Measurements from ENCODE around the gene RFTN2. TPM values are rescaled to one million over a fixed set of nuclear protein-coding genes. Genes with fewer than 3 reads are reported as not detected.
A peak's percentile ranks its signal among the peaks of the same experiment; 100 is the strongest.

The RFTN2 gene
- total RNA-seq, 3 donors from 2014 or later = 2.3 to 21.1 (median 7.6) TPM

- DNase-seq (ENCODE audit: low spot score in 2 of 2) = no peak
- H3K36me3 ChIP-seq = no peaks in the 10 kb centered on the region
- intact Hi-C loops (cut with DNase I; ENCODE audit: low total_unique reads) = no loop called here
- no peaks in the 10 kb centered on the region for H3K27me3 ChIP-seq
- H3K9me3 ChIP-seq = no peaks in the 10 kb centered on the region
- no peaks in the 10 kb centered on the region for H3K4me1 ChIP-seq
- H3K27ac ChIP-seq = no peak overlapping the region
- TF ChIP-seq CTCF (IDR thresholded peaks at IDR 0.05) = no peak
- no peak for TF ChIP-seq POLR2AphosphoS5 (IDR thresholded peaks at IDR 0.05)
- no peak for TF ChIP-seq POLR2A (IDR thresholded peaks at IDR 0.05)
- H3K4me3 ChIP-seq = no peak overlapping the region
Measured at GRCh38 chr2:197600306-197600705, 75.1 kb downstream of the RFTN2 start.

GRCh38 chr2:197599285-197599965 is 76.0 kb downstream of the RFTN2 start:
- intact Hi-C loops (cut with DNase I; ENCODE audit: low total_unique reads) = no loop called here
- Histone ChIP-seq H3K27me3 (no peaks in the 10 kb centered on the region), H3K27ac (peak overlapping the region in 1 of 2 donors; percentile 52), H3K4me1 (no peaks in the 10 kb centered on the region), H3K9me3 (no peaks in the 10 kb centered on the region), H3K36me3 (no peaks in the 10 kb centered on the region), H3K4me3 (peak overlapping the region in 1 of 3 donors; percentile 41)
- TF ChIP-seq POLR2AphosphoS5 (IDR thresholded peaks at IDR 0.05) = no peak
- peak in 2 of 3 donors; percentile 31 to 34 for TF ChIP-seq CTCF (IDR thresholded peaks at IDR 0.05)
- no peak for TF ChIP-seq POLR2A (IDR thresholded peaks at IDR 0.05)
- DNase-seq (ENCODE audit: low spot score in 2 of 2) = no peak

- no peak for DNase-seq (ENCODE audit: low spot score in 2 of 2)
- Histone ChIP-seq H3K27ac (no peak overlapping the region), H3K9me3 (no peaks in the 10 kb centered on the region), H3K4me1 (no peaks in the 10 kb centered on the region), H3K27me3 (no peaks in the 10 kb centered on the region), H3K36me3 (no peaks in the 10 kb centered on the region), H3K4me3 (no peak overlapping the region)
- TF ChIP-seq POLR2AphosphoS5 (IDR thresholded peaks at IDR 0.05) (no peak), CTCF (IDR thresholded peaks at IDR 0.05) (no peak), POLR2A (IDR thresholded peaks at IDR 0.05) (no peak)
- intact Hi-C loops (cut with DNase I; ENCODE audit: low total_unique reads) = no loop called here
Measured at GRCh38 chr2:197598450-197598849, 76.9 kb downstream of the RFTN2 start.

- Histone ChIP-seq H3K4me1 (no peaks in the 10 kb centered on the region), H3K27me3 (no peaks in the 10 kb centered on the region), H3K9me3 (no peaks in the 10 kb centered on the region), H3K4me3 (no peak overlapping the region), H3K27ac (no peak overlapping the region), H3K36me3 (no peaks in the 10 kb centered on the region)
- TF ChIP-seq POLR2A (IDR thresholded peaks at IDR 0.05) (no peak), POLR2AphosphoS5 (IDR thresholded peaks at IDR 0.05) (no peak), CTCF (IDR thresholded peaks at IDR 0.05) (no peak)
- no peak for DNase-seq (ENCODE audit: low spot score in 2 of 2)
- intact Hi-C loops (cut with DNase I; ENCODE audit: low total_unique reads) = no loop called here
Measured at GRCh38 chr2:197597166-197597565, 78.2 kb downstream of the RFTN2 start.

- intact Hi-C loops (cut with DNase I; ENCODE audit: low total_unique reads) = no loop called here
- DNase-seq (ENCODE audit: low spot score in 2 of 2) = no peak
- TF ChIP-seq POLR2A (IDR thresholded peaks at IDR 0.05) (no peak), CTCF (IDR thresholded peaks at IDR 0.05) (no peak), POLR2AphosphoS5 (IDR thresholded peaks at IDR 0.05) (no peak)
- no peaks in the 10 kb centered on the region for H3K9me3 ChIP-seq
- H3K36me3 ChIP-seq = no peaks in the 10 kb centered on the region
- no peaks in the 10 kb centered on the region for H3K4me1 ChIP-seq
- no peak overlapping the region for H3K4me3 ChIP-seq
- no peaks in the 10 kb centered on the region for H3K27me3 ChIP-seq
- no peak overlapping the region for H3K27ac ChIP-seq
Measured at GRCh38 chr2:197596766-197597165, 78.6 kb downstream of the RFTN2 start.
